Measurements from ENCODE around the gene OXTR. TPM values are rescaled to one million over a fixed set of nuclear protein-coding genes. Genes with fewer than 3 reads are reported as not detected.

OXTR gene
- polyA plus RNA-seq, 1 donor (not counting 4 experiments of a cell fraction or from before 2014, with no cell fraction given): 0.16 TPM

DNA sequence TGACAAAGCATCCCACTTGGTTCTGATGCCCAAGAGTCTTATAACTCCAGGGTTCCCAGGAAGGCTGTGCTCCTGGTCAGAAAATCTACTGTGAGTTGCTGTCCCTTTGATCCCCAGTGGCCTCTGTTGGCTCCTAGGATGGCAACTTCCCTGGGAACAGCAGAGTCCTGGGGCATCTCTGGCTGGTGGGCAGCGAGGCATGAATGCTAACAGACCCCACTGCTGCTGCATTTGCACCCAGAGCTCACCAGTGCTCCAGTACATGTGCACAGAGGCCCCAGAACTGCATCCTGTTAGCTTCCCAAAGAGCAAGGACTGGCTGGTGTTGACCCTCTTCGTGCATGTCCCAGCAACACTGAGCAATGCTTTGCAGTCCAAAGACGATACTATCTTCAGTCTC, 20.1 kb downstream of the OXTR start:
- H3K4me3 ChIP-seq (ENCODE audit: control insufficient read depth in 2 of 3, extremely low read depth in 1 of 3, insufficient read depth in 2 of 3, low read depth in 1 of 3, low read length in 3 of 3): no peak overlapping the region
- no peaks in the 10 kb centered on the region for H3K4me1 ChIP-seq (ENCODE audit: control insufficient read depth, extremely low read depth, insufficient read depth, low read length)
- H3K79me2 ChIP-seq (ENCODE audit: control insufficient read depth, insufficient read depth, low read length): no peaks in the 10 kb centered on the region
- no peak overlapping the region for H3K9ac ChIP-seq (ENCODE audit: control insufficient read depth, extremely low read depth, insufficient read depth, low read length)
- no peaks in the 10 kb centered on the region for H3K9me3 ChIP-seq (ENCODE audit: control insufficient read depth, low read depth, low read length)
- H3K27ac ChIP-seq (ENCODE audit: control insufficient read depth, insufficient read depth, low read length): no peak overlapping the region
- no peaks in the 10 kb centered on the region for H3K36me3 ChIP-seq (ENCODE audit: control insufficient read depth in 2 of 2, extremely low read depth in 1 of 2, insufficient read depth in 2 of 2, low read length in 2 of 2)
- no peak overlapping the region for H2AFZ ChIP-seq (ENCODE audit: control insufficient read depth, low read length)
- no peak overlapping the region for H3K4me2 ChIP-seq (ENCODE audit: control insufficient read depth, extremely low read depth, insufficient read depth, low read depth, low read length)
- no peaks in the 10 kb centered on the region for H4K20me1 ChIP-seq (ENCODE audit: control insufficient read depth, extremely low read depth, insufficient read depth, low read length)
- FAIRE-seq (no peak), DNase-seq (ENCODE audit: low read depth, low spot score) (no peak)
- H3K9me1 ChIP-seq (ENCODE audit: control insufficient read depth, extremely low read depth, insufficient read depth, low read length): no peaks in the 10 kb centered on the region
- dilution Hi-C loops (cut with MboI; ENCODE audit: extremely low pct_ligation_motif_present, low sequenced_read_pairs): no loop called here
- TF ChIP-seq, protein P1, sequence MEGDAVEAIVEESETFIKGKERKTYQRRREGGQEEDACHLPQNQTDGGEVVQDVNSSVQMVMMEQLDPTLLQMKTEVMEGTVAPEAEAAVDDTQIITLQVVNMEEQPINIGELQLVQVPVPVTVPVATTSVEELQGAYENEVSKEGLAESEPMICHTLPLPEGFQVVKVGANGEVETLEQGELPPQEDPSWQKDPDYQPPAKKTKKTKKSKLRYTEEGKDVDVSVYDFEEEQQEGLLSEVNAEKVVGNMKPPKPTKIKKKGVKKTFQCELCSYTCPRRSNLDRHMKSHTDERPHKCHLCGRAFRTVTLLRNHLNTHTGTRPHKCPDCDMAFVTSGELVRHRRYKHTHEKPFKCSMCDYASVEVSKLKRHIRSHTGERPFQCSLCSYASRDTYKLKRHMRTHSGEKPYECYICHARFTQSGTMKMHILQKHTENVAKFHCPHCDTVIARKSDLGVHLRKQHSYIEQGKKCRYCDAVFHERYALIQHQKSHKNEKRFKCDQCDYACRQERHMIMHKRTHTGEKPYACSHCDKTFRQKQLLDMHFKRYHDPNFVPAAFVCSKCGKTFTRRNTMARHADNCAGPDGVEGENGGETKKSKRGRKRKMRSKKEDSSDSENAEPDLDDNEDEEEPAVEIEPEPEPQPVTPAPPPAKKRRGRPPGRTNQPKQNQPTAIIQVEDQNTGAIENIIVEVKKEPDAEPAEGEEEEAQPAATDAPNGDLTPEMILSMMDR (optimal IDR thresholded peaks at IDR 0.05 in 1 of 3, IDR thresholded peaks at IDR 0.05 in 1 of 3, conservative IDR thresholded peaks at IDR 0.05 in 1 of 3; ENCODE audit: extremely low read depth in 1 of 3, insufficient read depth in 2 of 3, low read length in 3 of 3): no peak
- TF ChIP-seq EZH2 (IDR thresholded peaks at IDR 0.05; ENCODE audit: low read length): no peak
- no peaks in the 10 kb centered on the region for H3K27me3 ChIP-seq (ENCODE audit: control insufficient read depth, extremely low read depth, insufficient read depth, low read length)

DNA sequence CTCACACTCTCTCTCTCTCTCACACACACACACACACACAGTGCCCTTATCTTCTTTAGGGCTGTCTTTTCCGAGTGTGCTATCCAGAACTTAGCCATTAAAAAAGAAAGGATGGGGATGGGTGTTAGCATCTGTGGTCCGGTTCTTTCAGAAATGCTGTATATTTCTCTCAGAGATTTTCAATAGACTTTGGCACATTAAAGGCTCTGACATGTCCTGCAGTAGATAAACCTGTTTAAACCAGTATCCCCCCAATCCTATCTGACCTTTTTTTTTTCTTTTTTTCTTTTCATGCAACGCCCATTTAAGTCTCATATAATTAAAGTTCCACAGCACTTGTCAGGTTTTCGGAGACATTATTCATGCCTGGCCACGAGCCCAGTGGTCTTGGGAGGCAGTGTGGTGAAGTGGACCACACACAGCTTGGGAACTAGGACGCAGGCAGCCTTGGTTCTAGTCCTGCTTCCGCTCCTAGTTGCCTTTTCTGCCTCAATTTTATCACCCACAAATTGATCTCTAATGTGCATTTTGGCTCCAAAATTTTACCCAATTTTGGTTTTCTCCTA, 22.6 kb downstream of the OXTR start:
- Histone ChIP-seq H3K9me1 (ENCODE audit: control insufficient read depth, extremely low read depth, insufficient read depth, low read length) (no peaks in the 10 kb centered on the region), H3K9me3 (ENCODE audit: control insufficient read depth, low read depth, low read length) (no peaks in the 10 kb centered on the region), H3K27me3 (ENCODE audit: control insufficient read depth, extremely low read depth, insufficient read depth, low read length) (no peaks in the 10 kb centered on the region), H3K4me1 (ENCODE audit: control insufficient read depth, extremely low read depth, insufficient read depth, low read length) (peaks cover 8% of the 10 kb centered on the region), H3K4me3 (ENCODE audit: control insufficient read depth in 2 of 3, extremely low read depth in 1 of 3, insufficient read depth in 2 of 3, low read depth in 1 of 3, low read length in 3 of 3) (no peak overlapping the region), H3K4me2 (ENCODE audit: control insufficient read depth, extremely low read depth, insufficient read depth, low read depth, low read length) (no peak overlapping the region), H4K20me1 (ENCODE audit: control insufficient read depth, extremely low read depth, insufficient read depth, low read length) (no peaks in the 10 kb centered on the region), H3K27ac (ENCODE audit: control insufficient read depth, insufficient read depth, low read length) (no peak overlapping the region), H3K36me3 (ENCODE audit: control insufficient read depth in 2 of 2, extremely low read depth in 1 of 2, insufficient read depth in 2 of 2, low read length in 2 of 2) (no peaks in the 10 kb centered on the region), H3K9ac (ENCODE audit: control insufficient read depth, extremely low read depth, insufficient read depth, low read length) (no peak overlapping the region), H2AFZ (ENCODE audit: control insufficient read depth, low read length) (no peak overlapping the region), H3K79me2 (ENCODE audit: control insufficient read depth, insufficient read depth, low read length) (no peaks in the 10 kb centered on the region)
- TF ChIP-seq EZH2 (IDR thresholded peaks at IDR 0.05; ENCODE audit: low read length): no peak
- TF ChIP-seq, protein P1 (optimal IDR thresholded peaks at IDR 0.05 in 1 of 3, IDR thresholded peaks at IDR 0.05 in 1 of 3, conservative IDR thresholded peaks at IDR 0.05 in 1 of 3; ENCODE audit: extremely low read depth in 1 of 3, insufficient read depth in 2 of 3, low read length in 3 of 3): no peak
- DNase-seq (ENCODE audit: low read depth, low spot score) (no peak), FAIRE-seq (no peak)
- dilution Hi-C loops (cut with MboI; ENCODE audit: extremely low pct_ligation_motif_present, low sequenced_read_pairs): no loop called here
